B cell (primary cell): ENCODE data around the gene HOXB13.

Experiments
- EZH2 ChIP-seq: IDR thresholded peaks from 2 replicates; pipeline ENCODE4 v1.6.1; 2012; ENCODE audit warnings: borderline replicate concordance, low read depth, mild to moderate bottlenecking, moderate library complexity, low read length; ENCODE audit not compliant: insufficient read depth, poor library complexity, severe bottlenecking
- TF ChIP-seq, protein P1 (sequence below): fragments of 200-600 bp; IDR thresholded peaks from one replicate; pipeline ENCODE4 v1.8.0; 2022; ENCODE audit warnings: antibody characterized with exemption, mild to moderate bottlenecking

DNA sequence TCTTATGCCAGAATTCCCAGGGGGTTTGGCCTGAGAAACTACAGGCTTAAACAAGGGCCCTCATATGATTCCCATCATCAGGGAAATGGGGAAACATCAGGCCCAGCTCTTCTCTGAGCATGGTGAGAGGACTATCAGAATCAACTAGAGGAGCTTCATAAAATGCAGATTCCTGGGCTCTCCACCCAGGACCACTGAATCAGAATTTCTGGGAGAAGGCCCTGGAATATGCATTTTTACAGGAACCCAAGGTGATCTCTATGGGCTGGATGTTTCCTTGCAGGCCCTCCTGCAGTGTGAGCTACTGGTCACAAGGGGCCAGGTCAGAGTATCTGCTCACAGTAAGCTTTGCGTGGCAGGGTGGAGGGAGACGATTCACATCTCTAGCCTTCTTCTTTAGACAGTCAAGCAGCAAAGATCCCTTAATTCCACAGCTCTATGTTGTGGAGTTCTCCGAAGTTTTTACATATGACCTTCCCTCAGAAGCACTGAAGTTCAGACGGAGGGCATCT is 38.8 kb upstream of the HOXB13 start:
- TF ChIP-seq, protein P1, sequence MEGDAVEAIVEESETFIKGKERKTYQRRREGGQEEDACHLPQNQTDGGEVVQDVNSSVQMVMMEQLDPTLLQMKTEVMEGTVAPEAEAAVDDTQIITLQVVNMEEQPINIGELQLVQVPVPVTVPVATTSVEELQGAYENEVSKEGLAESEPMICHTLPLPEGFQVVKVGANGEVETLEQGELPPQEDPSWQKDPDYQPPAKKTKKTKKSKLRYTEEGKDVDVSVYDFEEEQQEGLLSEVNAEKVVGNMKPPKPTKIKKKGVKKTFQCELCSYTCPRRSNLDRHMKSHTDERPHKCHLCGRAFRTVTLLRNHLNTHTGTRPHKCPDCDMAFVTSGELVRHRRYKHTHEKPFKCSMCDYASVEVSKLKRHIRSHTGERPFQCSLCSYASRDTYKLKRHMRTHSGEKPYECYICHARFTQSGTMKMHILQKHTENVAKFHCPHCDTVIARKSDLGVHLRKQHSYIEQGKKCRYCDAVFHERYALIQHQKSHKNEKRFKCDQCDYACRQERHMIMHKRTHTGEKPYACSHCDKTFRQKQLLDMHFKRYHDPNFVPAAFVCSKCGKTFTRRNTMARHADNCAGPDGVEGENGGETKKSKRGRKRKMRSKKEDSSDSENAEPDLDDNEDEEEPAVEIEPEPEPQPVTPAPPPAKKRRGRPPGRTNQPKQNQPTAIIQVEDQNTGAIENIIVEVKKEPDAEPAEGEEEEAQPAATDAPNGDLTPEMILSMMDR: no peak
- no peak for TF ChIP-seq EZH2
